Activated effector memory CD4-positive, alpha-beta T cell treated with anti-CD3 and anti-CD28 coated beads, Interleukin-2, amount 50 U/mL, for 16 hours (primary cell): ENCODE measurements around the gene FCER1G.
"Not testable (repeated sequence)": the region's sequence is repeated elsewhere in the genome, so short reads cannot be mapped to it uniquely, and the experiment has no call there.

Source experiments
- DNase-seq: peaks from one replicate; pipeline ENCODE4 v3.0.0-alpha.2; 2020

The FCER1G gene

DNA sequence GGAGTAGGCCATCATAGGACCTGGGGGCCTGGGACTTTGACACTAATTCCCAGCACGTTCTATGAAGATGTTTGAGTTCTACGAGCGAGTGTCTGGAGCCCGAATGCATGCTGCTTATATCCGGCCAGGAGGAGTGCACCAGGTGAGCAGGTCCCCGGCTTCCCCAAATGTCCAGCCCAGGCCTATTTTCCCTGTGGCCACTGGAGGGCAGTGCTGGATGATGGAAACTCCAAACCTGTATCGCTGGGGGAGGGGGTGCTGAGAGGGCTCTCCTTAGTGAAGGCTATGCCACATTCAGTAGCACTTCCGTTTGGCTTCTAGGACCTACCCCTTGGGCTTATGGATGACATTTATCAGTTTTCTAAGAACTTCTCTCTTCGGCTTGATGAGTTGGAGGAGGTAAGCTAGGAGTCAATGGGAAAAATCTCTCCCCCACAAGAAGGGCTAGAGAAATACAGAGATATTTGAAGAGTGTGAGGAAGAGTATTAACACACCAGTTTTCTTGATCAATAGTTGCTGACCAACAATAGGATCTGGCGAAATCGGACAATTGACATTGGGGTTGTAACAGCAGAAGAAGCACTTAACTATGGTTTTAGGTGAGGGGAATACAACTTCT is 5.2 kb upstream of the FCER1G start:
- peak; percentile 88 for DNase-seq

DNA sequence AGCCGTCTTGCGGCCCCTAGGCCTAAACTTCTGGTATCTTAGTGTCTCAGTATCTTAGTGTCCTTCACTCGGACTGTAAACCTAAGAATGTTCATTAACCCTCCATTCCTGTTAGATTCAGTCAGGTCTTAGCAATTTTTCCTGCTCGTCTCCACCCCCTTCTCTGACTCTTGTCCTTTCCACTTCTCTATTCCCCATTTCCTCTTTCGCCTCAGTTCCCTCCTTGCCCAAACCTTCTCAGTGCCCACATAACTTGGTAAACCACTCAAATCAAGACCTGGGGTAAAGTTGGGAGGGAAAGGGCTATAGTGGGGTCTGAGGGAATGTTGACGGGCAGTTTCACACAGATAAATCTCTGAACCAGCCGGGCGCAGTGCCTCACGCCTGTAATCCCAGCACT is 726 bp upstream of the FCER1G start:
- no peak for DNase-seq

DNA sequence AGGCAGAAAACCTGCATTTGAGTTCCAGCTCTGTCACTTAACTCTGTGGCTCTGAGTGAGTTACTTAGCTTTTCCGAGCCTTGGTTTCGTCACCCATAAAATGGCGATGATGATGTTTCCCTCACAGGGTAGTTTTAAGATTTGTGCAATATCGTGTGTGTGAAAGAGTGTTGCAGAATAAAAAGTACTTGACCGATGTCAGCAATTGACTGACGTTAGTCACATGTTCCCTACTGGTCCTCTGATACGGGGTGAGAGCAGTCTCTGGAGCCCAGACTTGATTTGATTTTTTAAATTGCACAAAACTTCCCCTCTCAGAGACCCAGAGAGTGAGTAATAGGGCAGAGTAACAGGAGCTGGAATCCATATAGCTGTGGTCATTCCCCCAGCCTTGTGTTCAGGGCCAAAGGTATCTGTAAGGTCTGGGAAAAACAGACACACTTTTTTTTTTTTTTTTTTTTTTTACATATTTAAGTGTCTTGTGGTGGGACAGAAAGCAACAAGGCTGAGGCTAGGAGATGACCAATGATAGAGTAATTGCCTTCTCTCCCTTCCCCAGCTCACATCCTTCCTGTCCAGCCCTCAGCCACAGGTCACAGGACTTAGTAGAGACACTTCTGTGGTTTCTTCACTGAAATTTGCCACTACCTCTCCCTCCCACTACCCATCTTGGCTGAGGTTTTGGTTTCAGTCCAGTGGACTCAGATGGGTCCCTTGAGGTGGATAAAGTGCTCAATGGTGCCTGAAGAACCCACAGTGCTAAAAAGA is 2.0 kb downstream of the FCER1G start:
- no peak for DNase-seq

DNA sequence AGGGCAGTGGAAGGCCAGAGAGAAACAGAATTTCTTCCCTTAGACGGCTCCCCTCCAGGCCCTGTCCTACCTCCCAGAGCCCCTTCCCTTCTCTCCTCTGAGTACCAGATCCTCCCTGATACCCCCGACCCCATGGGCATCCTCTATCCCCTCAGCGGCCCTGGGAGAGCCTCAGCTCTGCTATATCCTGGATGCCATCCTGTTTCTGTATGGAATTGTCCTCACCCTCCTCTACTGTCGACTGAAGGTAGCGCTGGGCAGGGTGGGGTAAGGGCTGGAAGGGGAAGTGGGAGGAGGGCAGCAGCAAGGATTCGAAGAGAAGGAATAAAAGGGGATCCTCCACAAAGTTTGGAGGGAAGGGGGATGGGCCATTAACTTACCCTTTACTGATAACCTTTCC is 2.7 kb downstream of the FCER1G start:
- DNase-seq = no peak

DNA sequence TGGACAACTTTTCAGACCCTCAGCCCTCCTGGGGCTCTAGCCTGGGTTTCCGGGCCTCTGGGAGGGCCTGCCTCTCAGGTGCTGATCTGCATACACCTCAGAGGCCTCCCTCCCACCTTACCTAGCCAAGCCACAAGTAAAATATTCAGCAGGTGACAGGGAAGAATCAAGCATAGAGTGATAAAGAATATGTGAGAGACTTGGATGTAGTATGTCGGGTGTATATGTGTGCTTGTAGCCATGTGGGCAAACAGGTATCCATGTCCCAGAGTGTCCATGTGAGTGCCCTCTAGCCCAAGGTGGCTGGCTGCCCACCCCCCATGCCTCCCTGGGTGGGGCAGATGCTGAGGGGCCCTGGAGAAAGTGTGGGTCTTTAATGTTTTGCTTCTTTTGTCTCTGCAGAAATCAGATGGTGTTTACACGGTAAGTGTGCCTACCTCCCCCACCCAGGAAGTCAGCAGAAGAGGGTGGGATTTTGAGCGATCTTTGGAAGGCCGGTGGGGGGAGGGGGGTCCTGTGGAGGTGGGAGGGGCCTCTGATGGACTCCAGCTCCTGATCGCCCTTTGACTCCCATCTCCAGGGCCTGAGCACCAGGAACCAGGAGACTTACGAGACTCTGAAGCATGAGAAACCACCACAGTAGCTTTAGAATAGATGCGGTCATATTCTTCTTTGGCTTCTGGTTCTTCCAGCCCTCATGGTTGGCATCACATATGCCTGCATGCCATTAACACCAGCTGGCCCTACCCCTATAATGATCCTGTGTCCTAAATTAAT is 3.4 kb downstream of the FCER1G start:
- no peak for DNase-seq

GRCh38 chr1:161219078-161219892 is 4.2 kb downstream of the FCER1G start:
- no peak for DNase-seq

DNA sequence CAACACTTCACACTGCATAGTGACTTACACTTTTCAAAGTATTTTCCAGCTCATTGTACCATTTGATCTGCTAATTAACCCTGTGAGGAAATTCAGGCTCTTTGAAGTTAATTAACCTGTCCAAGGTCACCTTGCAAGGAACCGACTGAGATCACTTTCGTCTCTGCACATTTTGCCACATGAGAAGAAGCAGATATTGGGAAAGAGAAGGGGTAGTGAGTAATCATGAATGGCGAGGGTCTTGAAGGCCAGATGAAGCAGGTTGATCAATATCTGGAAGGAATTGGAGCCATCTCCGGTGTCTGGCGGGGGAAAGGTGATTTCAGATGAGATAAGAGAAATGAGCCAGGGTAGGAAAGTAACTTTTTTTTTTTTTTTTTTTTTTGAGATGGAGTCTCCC is 4.9 kb downstream of the FCER1G start:
- DNase-seq = no peak

- no peak for DNase-seq
Observed at GRCh38 chr1:161222175-161223019, 7.3 kb downstream of the FCER1G start.

DNA sequence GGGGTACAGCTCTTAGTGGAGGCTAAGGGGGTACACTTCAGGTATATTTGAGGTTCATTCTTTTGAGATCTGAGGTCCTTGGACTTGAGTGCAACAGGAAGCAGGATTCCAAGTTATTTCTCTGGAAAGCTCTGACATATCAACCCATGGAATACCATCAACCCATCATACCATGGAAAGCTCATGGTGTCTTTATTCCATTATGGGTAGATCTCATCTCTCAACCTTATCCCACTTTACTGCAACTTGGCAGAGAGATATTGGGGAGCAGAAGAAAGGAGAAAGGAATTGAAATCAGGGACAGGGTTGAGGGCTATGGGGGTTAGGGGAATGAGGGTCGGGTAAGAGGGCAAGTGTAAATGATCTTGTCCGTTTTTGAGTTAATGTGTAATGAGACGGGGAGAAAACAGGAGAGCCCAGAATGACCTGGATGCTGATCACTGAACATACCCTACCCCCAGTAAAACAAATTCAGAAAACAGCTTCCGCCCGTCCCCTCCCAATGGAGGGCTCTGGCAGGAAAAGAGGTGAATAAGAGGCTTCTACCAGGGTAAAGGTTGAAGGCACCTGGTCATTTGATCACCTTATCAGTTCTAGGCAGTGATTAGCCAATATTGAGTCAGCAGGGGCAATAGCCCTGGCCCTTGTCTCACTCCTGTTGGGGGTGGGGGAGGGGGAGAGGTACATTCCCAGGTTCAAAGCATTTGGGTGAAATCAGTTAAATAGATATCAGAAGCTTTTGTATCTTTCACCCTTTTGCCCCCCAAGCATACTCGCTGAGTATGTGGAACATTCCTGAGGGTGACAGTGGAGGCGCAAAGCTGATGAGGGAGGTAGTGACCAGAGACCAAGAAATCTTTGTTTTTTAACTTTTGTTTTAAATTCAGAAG is 9.0 kb downstream of the FCER1G start:
- no peak for DNase-seq

DNA sequence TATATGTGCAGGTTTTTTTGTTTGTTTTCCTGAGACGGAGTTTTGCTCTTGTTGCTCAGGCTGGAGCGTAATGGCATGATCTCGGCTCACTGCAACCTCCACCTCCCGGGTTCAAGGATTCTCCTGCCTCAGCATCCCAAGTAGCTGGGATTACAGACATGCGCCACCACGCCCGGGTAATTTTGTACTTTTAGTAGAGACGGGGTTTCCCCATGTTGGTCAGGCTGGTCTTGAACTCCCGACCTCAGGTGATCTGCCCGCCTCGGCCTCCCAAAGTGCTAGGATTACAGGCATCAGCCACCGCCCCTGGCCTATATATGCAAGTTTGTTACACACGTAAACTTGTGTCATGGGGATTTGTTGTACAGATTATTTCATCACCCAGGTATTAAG is 9.6 kb downstream of the FCER1G start:
- not testable (repeated sequence) for DNase-seq

DNA sequence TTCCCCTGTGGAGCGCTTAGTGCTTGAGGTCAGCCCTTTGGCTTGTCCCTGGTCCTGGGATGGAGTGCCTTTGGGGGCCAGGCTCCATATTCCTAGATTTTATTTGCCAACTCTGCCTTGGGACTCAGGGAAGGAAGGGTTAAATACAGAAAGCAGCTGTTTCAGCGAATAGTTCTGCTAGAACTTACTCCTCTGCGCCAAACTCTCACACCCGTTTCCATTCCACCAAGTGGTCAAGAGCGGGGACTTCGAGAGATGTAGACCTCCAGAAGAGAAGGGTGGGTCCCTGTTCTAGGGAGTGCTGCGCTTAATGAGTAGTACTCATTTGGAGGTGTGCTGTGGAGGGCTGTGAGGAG is 10.1 kb downstream of the FCER1G start:
- DNase-seq = no peak

- peak; percentile 94 for DNase-seq
Observed at GRCh38 chr1:161225534-161226319, 10.6 kb downstream of the FCER1G start, which contains the start of gene TOMM40L. TOMM40L (plus strand) TSS chr1:161226060; CDS start chr1:161226490, 430 bp downstream.

GRCh38 chr1:161226320-161226711 is 11.2 kb downstream of the FCER1G start:
- DNase-seq = peak; percentile 67

GRCh38 chr1:161226759-161227158 is 11.7 kb downstream of the FCER1G start:
- DNase-seq = no peak

- peak; percentile 95 for DNase-seq
Observed at GRCh38 chr1:161227196-161227871, 12.2 kb downstream of the FCER1G start.

- DNase-seq = no peak
Observed at GRCh38 chr1:161228032-161228431, 12.9 kb downstream of the FCER1G start.

DNA sequence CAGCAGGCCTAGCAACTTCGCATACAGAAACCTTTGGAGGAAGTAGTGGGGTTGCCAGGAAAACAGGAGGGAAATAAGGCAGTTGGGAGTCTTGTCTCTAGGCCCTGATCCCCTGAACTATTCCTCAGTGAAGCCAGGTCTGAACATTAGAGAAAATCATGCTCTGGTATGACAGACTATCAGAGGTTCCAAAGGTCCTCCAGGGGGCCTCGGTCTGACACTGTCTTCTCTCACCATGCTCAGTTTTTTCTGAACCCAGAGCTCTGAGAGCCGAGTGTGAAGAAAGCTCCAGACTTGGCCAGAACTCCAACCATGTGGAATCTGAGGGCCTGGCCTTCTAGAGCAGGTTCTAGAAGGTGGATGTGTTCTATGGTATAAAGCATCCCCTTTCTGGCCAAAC is 14.8 kb downstream of the FCER1G start:
- no peak for DNase-seq

DNA sequence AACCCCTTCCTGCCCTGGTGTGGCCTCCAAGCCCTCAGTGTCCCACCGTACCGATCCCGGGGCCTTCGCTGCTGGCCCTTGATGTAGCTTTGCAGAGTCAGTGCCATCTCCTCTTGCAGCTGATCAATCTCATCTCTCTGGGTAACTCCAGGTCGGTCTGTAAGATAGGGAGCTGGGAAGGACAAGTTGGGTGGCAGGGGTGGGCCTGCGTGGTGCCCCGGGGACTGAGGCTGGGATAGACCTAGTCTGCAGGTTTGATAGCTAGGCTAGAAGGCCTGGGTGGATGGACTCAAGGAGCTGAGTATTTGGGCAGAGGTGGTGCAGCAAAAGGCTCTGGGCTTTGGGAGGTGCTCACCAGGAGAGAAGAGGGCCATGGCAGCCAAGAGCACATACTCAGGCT is 15.7 kb downstream of the FCER1G start:
- no peak for DNase-seq

- no peak for DNase-seq
Observed at GRCh38 chr1:161233102-161233501, 18.0 kb downstream of the FCER1G start.
